ENCODE measurements around the gene SLC22A23.

GRCh38 chr6:3284436-3284876, 172.4 kb downstream of the SLC22A23 start:
- TF ChIP-seq CTCF (conservative IDR thresholded peaks at IDR 0.05; ENCODE audit: low read depth, low read length) (no peak), EZH2phosphoT487 (IDR thresholded peaks at IDR 0.05; ENCODE audit: borderline replicate concordance, low read length) (no peak), EZH2 (IDR thresholded peaks at IDR 0.05; ENCODE audit: low read length, unreplicated experiment) (no peak)

All from PC-3 (cell line).